A549 treated with RU486 at 1 μM for 4 hours (cell line): Measurements from ENCODE around the gene MED13L. TPM values are rescaled to one million over a fixed set of nuclear protein-coding genes. Genes with fewer than 3 reads are reported as not detected.

Experiments used
- total RNA-seq: library from RNA; stranded (reverse); fragments of 200-300 nt; extraction: Qiagen RNA extraction; gene quantifications from 5 replicates; pipeline ENCODE4 v1.2.3, GENCODE V29; 2022; ENCODE audit warnings: low read depth

Gene MED13L
- 15.4 to 26.9 TPM (median 24.3 TPM) in 5 replicates for total RNA-seq

GRCh38 chr12:116277467-116278278 lies at the start of gene MED13L:
TSS of gene MED13L (minus strand) at chr12:116277693. CDS start at chr12:116277131, 562 bp downstream.

